ENCODE data around the gene KIFC1.

KIFC1 gene

GRCh38 chr6:33419580-33420490 lies 28.2 kb downstream of the KIFC1 start, which contains the start of gene SYNGAP1:
SYNGAP1 (plus strand) TSS chr6:33420065; CDS start chr6:33420265, 200 bp downstream.
- no peak within 1 kb of the TSS for H3K4me3 ChIP-seq (ENCODE audit: low read depth, low read length)
- no peak for DNase-seq (ENCODE audit: low read depth)
- TF ChIP-seq CTCF (IDR thresholded peaks at IDR 0.05; ENCODE audit: insufficient read depth, low read depth, low read length, missing control alignments) = no peak

- no peak for DNase-seq (ENCODE audit: low read depth)
- no peak overlapping the region for H3K4me3 ChIP-seq (ENCODE audit: low read depth, low read length)
- TF ChIP-seq CTCF (IDR thresholded peaks at IDR 0.05; ENCODE audit: insufficient read depth, low read depth, low read length, missing control alignments) = no peak
Measured at GRCh38 chr6:33420491-33421343, 29.1 kb downstream of the KIFC1 start.

- H3K4me3 ChIP-seq (ENCODE audit: low read depth, low read length) = no peak overlapping the region
- no peak for TF ChIP-seq CTCF (IDR thresholded peaks at IDR 0.05; ENCODE audit: insufficient read depth, low read depth, low read length, missing control alignments)
Measured at GRCh38 chr6:33421344-33421643, 29.7 kb downstream of the KIFC1 start.

GRCh38 chr6:33423777-33424176 lies 32.2 kb downstream of the KIFC1 start:
- DNase-seq (ENCODE audit: low read depth) = no peak
- no peak for TF ChIP-seq CTCF (IDR thresholded peaks at IDR 0.05; ENCODE audit: insufficient read depth, low read depth, low read length, missing control alignments)
- H3K4me3 ChIP-seq (ENCODE audit: low read depth, low read length) = no peak overlapping the region

More at GRCh38 chr6:33421344-33421643, 29.7 kb downstream of the KIFC1 start:
- no peak for DNase-seq (ENCODE audit: low read depth)

GRCh38 chr6:33424855-33425667 lies 33.4 kb downstream of the KIFC1 start:
- peak overlapping the region; percentile 73 for H3K4me3 ChIP-seq (ENCODE audit: low read depth, low read length)
- DNase-seq (ENCODE audit: low read depth) = no peak
- TF ChIP-seq CTCF (IDR thresholded peaks at IDR 0.05; ENCODE audit: insufficient read depth, low read depth, low read length, missing control alignments) = no peak
